ENCODE measurements around the gene SPHKAP. TPM values are rescaled to one million over a fixed set of nuclear protein-coding genes. Genes with fewer than 3 reads are reported as not detected.

SPHKAP gene
- total and polyA plus RNA-seq, 2 of the 4 experiments (the other 2 are of a cell fraction): not detected

Small RNA genes lying within 50 kb of the gene (microRNA-seq; reads per million reads assigned to microRNA genes)
- not detected for gene RNU6-624P (ENCODE audit: insufficient read depth, insufficient read length)

Small RNA genes lying within 50 kb of the gene (small RNA-seq; reads per million reads assigned to genes)
- gene RNU6-624P: 0 reads per million in 5 experiments

Data from IMR-90 (cell line).